GM12878 (cell line): Measurements from ENCODE around the gene SORCS2. TPM values are rescaled to one million over a fixed set of nuclear protein-coding genes. Genes with fewer than 3 reads are reported as not detected.

Experiments used
- ATAC-seq: fragments of 200-7000 bp; cut with Tn5 transposase; 3 replicates; pipeline ENCODE4 v1.9.1; 2020; ENCODE audit warnings: mild to moderate bottlenecking, moderate library complexity
- BruUV-seq: library from RNA; stranded (reverse); fragments of 400-500 nt; replicated peaks from 2 replicates; lab custom pipeline; 2021; lab: Mats Ljungman, UMichigan
- CTCF ChIA-PET: fragments of 300-600 bp; sonication (Branson Sonifier 250); formaldehyde crosslinking; extraction: SDS; loops from one replicate; lab custom pipeline; 2021; ENCODE audit warnings: inconsistent platforms; lab: Yijun Ruan, JAX
- POLR2A ChIA-PET: fragments of 350-600 bp; formaldehyde crosslinking; extraction: SDS; loops from one replicate; lab custom pipeline; 2021; ENCODE audit warnings: inconsistent platforms; lab: Charles Lee
- RAD21 ChIA-PET: fragments of 300-600 bp; sonication (Branson Sonifier 250); formaldehyde crosslinking; loops from one replicate; lab custom pipeline; 2023; ENCODE audit warnings: antibody characterized with exemption; ENCODE audit not compliant: unreplicated experiment; lab: Charles Lee
- SMC1A ChIA-PET: fragments of 300-600 bp; sonication (Branson Sonifier 250); formaldehyde crosslinking; loops from one replicate; lab custom pipeline; 2023; ENCODE audit not compliant: unreplicated experiment, uncharacterized antibody; lab: Charles Lee
- DNase-seq: peaks from one replicate; pipeline ENCODE4 v3.0.0-alpha.2; 2011; ENCODE audit warnings: low read depth, low spot score
- FAIRE-seq: peaks from 3 replicates; lab custom pipeline; 2011; peaks lifted over from hg19 to GRCh38; lab: Jason Lieb, UNC
- H2AFZ ChIP-seq: 2 replicates; pipeline ENCODE4 v1.6.0; 2011; ENCODE audit warnings: low read depth, low read length, control low read depth; ENCODE audit not compliant: control insufficient read depth
- H3K27ac ChIP-seq: 2 replicates; pipeline ENCODE4 v1.5.1; 2011; ENCODE audit warnings: control low read depth; ENCODE audit not compliant: control insufficient read depth, insufficient read depth
- H3K27me3 ChIP-seq, 2 experiments: replicated peaks in 1 of 2; 2 replicates each; pipeline versions ENCODE4 v1.6.0 to v1.6.1; 2011; ENCODE audit warnings: low read length in 1 of 2; ENCODE audit not compliant: control insufficient read depth in 2 of 2, insufficient read depth in 2 of 2
- H3K36me3 ChIP-seq, 2 experiments: 2 replicates each; pipeline ENCODE4 v1.5.1; 2011; ENCODE audit warnings: low read length in 1 of 2; ENCODE audit not compliant: control insufficient read depth in 2 of 2, insufficient read depth in 2 of 2
- H3K4me1 ChIP-seq: 2 replicates; pipeline ENCODE4 v1.6.1; 2011; ENCODE audit warnings: mild to moderate bottlenecking, low read length, moderate library complexity, mixed read lengths; ENCODE audit not compliant: control insufficient read depth, insufficient read depth
- H3K4me2 ChIP-seq: 2 replicates; pipeline ENCODE4 v1.6.0; 2011; ENCODE audit warnings: control low read depth; ENCODE audit not compliant: control insufficient read depth, insufficient read depth
- H3K4me3 ChIP-seq: fragments of 200-600 bp; sonication (generic); 2 replicates; pipeline ENCODE4 v1.5.1; 2016
- H3K79me2 ChIP-seq: 2 replicates; pipeline ENCODE4 v1.6.0; 2011; ENCODE audit warnings: low read length; ENCODE audit not compliant: control insufficient read depth, insufficient read depth
- H3K9ac ChIP-seq: 2 replicates; pipeline ENCODE4 v1.8.0; 2011; ENCODE audit warnings: low read length, control low read depth, mixed read lengths; ENCODE audit not compliant: control insufficient read depth, insufficient read depth
- H3K9me3 ChIP-seq: replicated peaks from 3 replicates; pipeline ENCODE4 v1.5.1; 2011; ENCODE audit warnings: mild to moderate bottlenecking, low read length; ENCODE audit not compliant: control insufficient read depth, insufficient read depth
- H4K20me1 ChIP-seq: 2 replicates; pipeline ENCODE4 v1.6.0; 2011; ENCODE audit not compliant: control insufficient read depth, insufficient read depth
- BACH1 ChIP-seq: fragments of 450-650 bp; IDR thresholded peaks from 2 replicates; pipeline ENCODE4 v1.6.1; 2017; ENCODE audit warnings: mild to moderate bottlenecking, borderline replicate concordance
- EP300 ChIP-seq, 2 experiments: fragments of 150-350 bp in 1 of 2; IDR thresholded peaks; 2 replicates each; pipeline ENCODE4 v1.6.1; 2011 to 2012; ENCODE audit warnings: low read depth in 2 of 2, low read length in 2 of 2, borderline replicate concordance in 1 of 2, improper control_type of control experiment in 1 of 2, inconsistent platforms in 1 of 2; ENCODE audit not compliant: control insufficient read depth in 1 of 2
- FOXK2 ChIP-seq: fragments of 450-650 bp; IDR thresholded peaks from 2 replicates; pipeline ENCODE4 v1.6.1; 2017; ENCODE audit warnings: mild to moderate bottlenecking, moderate library complexity
- HCFC1 ChIP-seq: fragments of 150-350 bp; IDR thresholded peaks from 2 replicates; pipeline ENCODE4 v1.6.1; 2014; ENCODE audit warnings: low read length
- MEF2B ChIP-seq: fragments of 450-650 bp; IDR thresholded peaks from 2 replicates; pipeline ENCODE4 v1.6.1; 2018; ENCODE audit warnings: mild to moderate bottlenecking, moderate library complexity; ENCODE audit not compliant: partially characterized antibody, poor library complexity, severe bottlenecking
- PML ChIP-seq: IDR thresholded peaks from 2 replicates; pipeline ENCODE4 v1.6.1; 2012; ENCODE audit warnings: low read length, inconsistent platforms
- RBBP5 ChIP-seq: fragments of 200-600 bp; sonication (generic); conservative IDR thresholded peaks from 2 replicates; pipeline ENCODE4 v1.6.1; 2016
- YY1 ChIP-seq: IDR thresholded peaks from 2 replicates; pipeline ENCODE4 v1.6.1; 2011; ENCODE audit warnings: low read depth, mild to moderate bottlenecking, low read length
- ZNF622 ChIP-seq: fragments of 450-650 bp; IDR thresholded peaks from 2 replicates; pipeline ENCODE4 v1.6.1; 2017; ENCODE audit warnings: mild to moderate bottlenecking, inconsistent platforms
- WGBS: methylation state at CpG from one replicate; pipeline ENCODE4 v1.1.6; 2016; ENCODE audit warnings: low lambda C conversion rate; ENCODE audit not compliant: insufficient replicate concordance, insufficient coverage; ENCODE audit errors: missing lambda C conversion rate; 5-methylcytosine and 5-hydroxymethylcytosine counted together
- in situ Hi-C: fragments of 300-500 bp; cut with MboI; formaldehyde crosslinking; loops from 9 replicates; pipeline ENCODE4 v1.14.3; 2018; ENCODE audit warnings: mixed read lengths
- intact Hi-C: fragments of 100-400 bp; cut with micrococcal nuclease; formaldehyde crosslinking; loops from one replicate; pipeline ENCODE4 v1.14.2; 2022; ENCODE audit not compliant: unreplicated experiment
- polyA plus RNA-seq, 11 experiments: library from polyadenylated mRNA; depleted of rRNA in 4 of 11; unstranded in 6 of 11; stranded (reverse) in 5 of 11; fragments of >200 nt; fragmentation: Nextera tagmentation in 4 of 11; fragmentation: Illumina TruSeq in 1 of 11; extraction: Ambion mirVana in 4 of 11; extraction: Trizol in 1 of 11; gene quantifications; 1 replicate in 1 of 11; 2 replicates in 10 of 11; pipeline versions ENCODE4 v1.2.1 to v1.2.3, GENCODE V29; 2011 to 2016; ENCODE audit warnings: inconsistent platforms in 2 of 11, missing spikeins in 2 of 11, low read depth in 1 of 11
- total RNA-seq, 4 experiments: library from RNA; depleted of rRNA in 3 of 4; stranded (reverse); fragments of >200 nt in 3 of 4; fragmentation: Illumina TruSeq in 1 of 4; extraction: Trizol in 1 of 4; gene quantifications; 2 replicates each; pipeline versions ENCODE4 v1.2.1 to v1.2.3, GENCODE V29; 2013 to 2021
- TF ChIP-seq, protein P1 (sequence below): fragments of 450-650 bp; IDR thresholded peaks from 2 replicates; pipeline ENCODE4 v1.6.1; 2017; ENCODE audit warnings: mild to moderate bottlenecking, low read depth, inconsistent platforms; ENCODE audit not compliant: poor library complexity, severe bottlenecking
- TF ChIP-seq, protein P2 (sequence below): fragments of 450-650 bp; formaldehyde crosslinking; IDR thresholded peaks from 2 replicates; pipeline ENCODE4 v1.5.0; 2022; ENCODE audit warnings: mild to moderate bottlenecking, missing genetic modification characterization
- TF ChIP-seq, protein P3 (sequence below): fragments of 150-350 bp; IDR thresholded peaks from 2 replicates; pipeline ENCODE4 v1.6.1; 2016; ENCODE audit warnings: low read depth, low read length
- TF ChIP-seq, protein P4 (sequence below): fragments of 450-650 bp; IDR thresholded peaks from 2 replicates; pipeline ENCODE4 v1.6.1; 2017; ENCODE audit warnings: antibody characterized with exemption, mild to moderate bottlenecking, moderate library complexity

SORCS2 gene
- total and polyA plus RNA-seq, 10 of the 15 experiments (the other 5 are each of a cell fraction or from before 2014, with no cell fraction given): 0.01 to 0.15 (median 0.05) TPM; not detected in 5

DNA sequence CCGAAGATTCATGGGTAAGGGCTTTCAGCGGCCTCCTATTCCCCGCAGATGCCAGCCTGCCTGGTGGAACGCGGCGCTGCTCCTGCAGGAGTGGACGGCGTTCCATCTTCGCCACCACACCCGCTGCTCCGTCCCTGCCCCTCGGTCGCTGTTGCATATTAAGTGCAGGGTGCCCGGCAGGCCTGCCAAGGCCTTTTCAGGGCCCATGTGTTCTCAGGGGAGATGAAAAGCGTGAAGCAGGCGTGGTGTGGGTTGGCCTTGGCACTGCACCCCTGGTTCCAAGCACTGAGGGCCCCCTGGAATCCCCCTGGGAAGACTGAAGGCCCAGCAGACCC, 52.0 kb downstream of the SORCS2 start:
- Histone ChIP-seq H3K9me3 (no peaks in the 10 kb centered on the region; the same call in 2 of the 3 replicates), H3K79me2 (no peaks in the 10 kb centered on the region), H3K9ac (no peak overlapping the region), H3K27me3 (no peaks in the 10 kb centered on the region; a peak in 1 of 4 replicates), H3K4me2 (no peak overlapping the region), H3K36me3 (no peaks in the 10 kb centered on the region), H4K20me1 (no peaks in the 10 kb centered on the region), H2AFZ (no peak overlapping the region), H3K4me3 (no peak overlapping the region), H3K27ac (no peak overlapping the region), H3K4me1 (no peaks in the 10 kb centered on the region)
- ChIA-PET POLR2A (no interaction called here), SMC1A (no interaction called here), CTCF (no interaction called here), RAD21 (no interaction called here)
- in situ Hi-C loops: no loop called here
- intact Hi-C loops: no loop called here
- no TSS peak for BruUV-seq
- no peak for FAIRE-seq
- no peak for DNase-seq
- WGBS: 27% methylated on average over 16 of the region's 16 CpGs
- ATAC-seq: no peak
- TF ChIP-seq HCFC1: no peak
- no peak for TF ChIP-seq YY1
- TF ChIP-seq, protein P1, sequence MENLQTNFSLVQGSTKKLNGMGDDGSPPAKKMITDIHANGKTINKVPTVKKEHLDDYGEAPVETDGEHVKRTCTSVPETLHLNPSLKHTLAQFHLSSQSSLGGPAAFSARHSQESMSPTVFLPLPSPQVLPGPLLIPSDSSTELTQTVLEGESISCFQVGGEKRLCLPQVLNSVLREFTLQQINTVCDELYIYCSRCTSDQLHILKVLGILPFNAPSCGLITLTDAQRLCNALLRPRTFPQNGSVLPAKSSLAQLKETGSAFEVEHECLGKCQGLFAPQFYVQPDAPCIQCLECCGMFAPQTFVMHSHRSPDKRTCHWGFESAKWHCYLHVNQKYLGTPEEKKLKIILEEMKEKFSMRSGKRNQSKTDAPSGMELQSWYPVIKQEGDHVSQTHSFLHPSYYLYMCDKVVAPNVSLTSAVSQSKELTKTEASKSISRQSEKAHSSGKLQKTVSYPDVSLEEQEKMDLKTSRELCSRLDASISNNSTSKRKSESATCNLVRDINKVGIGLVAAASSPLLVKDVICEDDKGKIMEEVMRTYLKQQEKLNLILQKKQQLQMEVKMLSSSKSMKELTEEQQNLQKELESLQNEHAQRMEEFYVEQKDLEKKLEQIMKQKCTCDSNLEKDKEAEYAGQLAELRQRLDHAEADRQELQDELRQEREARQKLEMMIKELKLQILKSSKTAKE: no peak
- TF ChIP-seq ZNF622: no peak
- TF ChIP-seq, protein P2, sequence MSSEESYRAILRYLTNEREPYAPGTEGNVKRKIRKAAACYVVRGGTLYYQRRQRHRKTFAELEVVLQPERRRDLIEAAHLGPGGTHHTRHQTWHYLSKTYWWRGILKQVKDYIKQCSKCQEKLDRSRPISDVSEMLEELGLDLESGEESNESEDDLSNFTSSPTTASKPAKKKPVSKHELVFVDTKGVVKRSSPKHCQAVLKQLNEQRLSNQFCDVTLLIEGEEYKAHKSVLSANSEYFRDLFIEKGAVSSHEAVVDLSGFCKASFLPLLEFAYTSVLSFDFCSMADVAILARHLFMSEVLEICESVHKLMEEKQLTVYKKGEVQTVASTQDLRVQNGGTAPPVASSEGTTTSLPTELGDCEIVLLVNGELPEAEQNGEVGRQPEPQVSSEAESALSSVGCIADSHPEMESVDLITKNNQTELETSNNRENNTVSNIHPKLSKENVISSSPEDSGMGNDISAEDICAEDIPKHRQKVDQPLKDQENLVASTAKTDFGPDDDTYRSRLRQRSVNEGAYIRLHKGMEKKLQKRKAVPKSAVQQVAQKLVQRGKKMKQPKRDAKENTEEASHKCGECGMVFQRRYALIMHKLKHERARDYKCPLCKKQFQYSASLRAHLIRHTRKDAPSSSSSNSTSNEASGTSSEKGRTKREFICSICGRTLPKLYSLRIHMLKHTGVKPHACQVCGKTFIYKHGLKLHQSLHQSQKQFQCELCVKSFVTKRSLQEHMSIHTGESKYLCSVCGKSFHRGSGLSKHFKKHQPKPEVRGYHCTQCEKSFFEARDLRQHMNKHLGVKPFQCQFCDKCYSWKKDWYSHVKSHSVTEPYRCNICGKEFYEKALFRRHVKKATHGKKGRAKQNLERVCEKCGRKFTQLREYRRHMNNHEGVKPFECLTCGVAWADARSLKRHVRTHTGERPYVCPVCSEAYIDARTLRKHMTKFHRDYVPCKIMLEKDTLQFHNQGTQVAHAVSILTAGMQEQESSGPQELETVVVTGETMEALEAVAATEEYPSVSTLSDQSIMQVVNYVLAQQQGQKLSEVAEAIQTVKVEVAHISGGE (CRISPR knock-in tag): no peak
- TF ChIP-seq FOXK2: no peak
- no peak for TF ChIP-seq PML
- TF ChIP-seq, protein P3, sequence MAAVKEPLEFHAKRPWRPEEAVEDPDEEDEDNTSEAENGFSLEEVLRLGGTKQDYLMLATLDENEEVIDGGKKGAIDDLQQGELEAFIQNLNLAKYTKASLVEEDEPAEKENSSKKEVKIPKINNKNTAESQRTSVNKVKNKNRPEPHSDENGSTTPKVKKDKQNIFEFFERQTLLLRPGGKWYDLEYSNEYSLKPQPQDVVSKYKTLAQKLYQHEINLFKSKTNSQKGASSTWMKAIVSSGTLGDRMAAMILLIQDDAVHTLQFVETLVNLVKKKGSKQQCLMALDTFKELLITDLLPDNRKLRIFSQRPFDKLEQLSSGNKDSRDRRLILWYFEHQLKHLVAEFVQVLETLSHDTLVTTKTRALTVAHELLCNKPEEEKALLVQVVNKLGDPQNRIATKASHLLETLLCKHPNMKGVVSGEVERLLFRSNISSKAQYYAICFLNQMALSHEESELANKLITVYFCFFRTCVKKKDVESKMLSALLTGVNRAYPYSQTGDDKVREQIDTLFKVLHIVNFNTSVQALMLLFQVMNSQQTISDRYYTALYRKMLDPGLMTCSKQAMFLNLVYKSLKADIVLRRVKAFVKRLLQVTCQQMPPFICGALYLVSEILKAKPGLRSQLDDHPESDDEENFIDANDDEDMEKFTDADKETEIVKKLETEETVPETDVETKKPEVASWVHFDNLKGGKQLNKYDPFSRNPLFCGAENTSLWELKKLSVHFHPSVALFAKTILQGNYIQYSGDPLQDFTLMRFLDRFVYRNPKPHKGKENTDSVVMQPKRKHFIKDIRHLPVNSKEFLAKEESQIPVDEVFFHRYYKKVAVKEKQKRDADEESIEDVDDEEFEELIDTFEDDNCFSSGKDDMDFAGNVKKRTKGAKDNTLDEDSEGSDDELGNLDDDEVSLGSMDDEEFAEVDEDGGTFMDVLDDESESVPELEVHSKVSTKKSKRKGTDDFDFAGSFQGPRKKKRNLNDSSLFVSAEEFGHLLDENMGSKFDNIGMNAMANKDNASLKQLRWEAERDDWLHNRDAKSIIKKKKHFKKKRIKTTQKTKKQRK: no peak
- TF ChIP-seq BACH1: no peak
- no peak for TF ChIP-seq MEF2B
- TF ChIP-seq RBBP5: no peak
- TF ChIP-seq, protein P4, sequence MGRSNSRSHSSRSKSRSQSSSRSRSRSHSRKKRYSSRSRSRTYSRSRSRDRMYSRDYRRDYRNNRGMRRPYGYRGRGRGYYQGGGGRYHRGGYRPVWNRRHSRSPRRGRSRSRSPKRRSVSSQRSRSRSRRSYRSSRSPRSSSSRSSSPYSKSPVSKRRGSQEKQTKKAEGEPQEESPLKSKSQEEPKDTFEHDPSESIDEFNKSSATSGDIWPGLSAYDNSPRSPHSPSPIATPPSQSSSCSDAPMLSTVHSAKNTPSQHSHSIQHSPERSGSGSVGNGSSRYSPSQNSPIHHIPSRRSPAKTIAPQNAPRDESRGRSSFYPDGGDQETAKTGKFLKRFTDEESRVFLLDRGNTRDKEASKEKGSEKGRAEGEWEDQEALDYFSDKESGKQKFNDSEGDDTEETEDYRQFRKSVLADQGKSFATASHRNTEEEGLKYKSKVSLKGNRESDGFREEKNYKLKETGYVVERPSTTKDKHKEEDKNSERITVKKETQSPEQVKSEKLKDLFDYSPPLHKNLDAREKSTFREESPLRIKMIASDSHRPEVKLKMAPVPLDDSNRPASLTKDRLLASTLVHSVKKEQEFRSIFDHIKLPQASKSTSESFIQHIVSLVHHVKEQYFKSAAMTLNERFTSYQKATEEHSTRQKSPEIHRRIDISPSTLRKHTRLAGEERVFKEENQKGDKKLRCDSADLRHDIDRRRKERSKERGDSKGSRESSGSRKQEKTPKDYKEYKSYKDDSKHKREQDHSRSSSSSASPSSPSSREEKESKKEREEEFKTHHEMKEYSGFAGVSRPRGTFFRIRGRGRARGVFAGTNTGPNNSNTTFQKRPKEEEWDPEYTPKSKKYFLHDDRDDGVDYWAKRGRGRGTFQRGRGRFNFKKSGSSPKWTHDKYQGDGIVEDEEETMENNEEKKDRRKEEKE: no peak
- TF ChIP-seq EP300 (IDR thresholded peaks at IDR 0.05; ENCODE audit: borderline replicate concordance in 1 of 2, control insufficient read depth in 1 of 2, low read depth in 2 of 2, low read length in 2 of 2): no peak
